GM06990 (cell line): ENCODE measurements around the gene AMFR.

Source experiments
- DNase-seq: peaks from one replicate; pipeline ENCODE4 v3.0.0-alpha.2; 2011; ENCODE audit not compliant: insufficient read length; ENCODE audit errors: extremely low read depth
- H3K27me3 ChIP-seq: replicated peaks from 2 replicates; pipeline ENCODE4 v1.6.0; 2011; ENCODE audit warnings: low read length; ENCODE audit not compliant: control insufficient read depth, insufficient read depth
- H3K36me3 ChIP-seq: 2 replicates; pipeline ENCODE4 v1.5.1; 2011; ENCODE audit warnings: low read length; ENCODE audit not compliant: control insufficient read depth, insufficient read depth
- H3K4me3 ChIP-seq: replicated peaks from 2 replicates; pipeline ENCODE4 v1.5.1; 2011; ENCODE audit warnings: low read depth, mild to moderate bottlenecking, control low read depth, low read length
- CTCF ChIP-seq: IDR thresholded peaks from 2 replicates; pipeline ENCODE4 v1.5.1; 2011; ENCODE audit warnings: low read length, control low read depth, mild to moderate bottlenecking, inconsistent platforms; ENCODE audit not compliant: insufficient read depth, poor library complexity, severe bottlenecking

AMFR gene

GRCh38 chr16:56369202-56369601 is 56.1 kb downstream of the AMFR start:
- no peak for DNase-seq
- no peaks in the 10 kb centered on the region for H3K27me3 ChIP-seq
- TF ChIP-seq CTCF, result no peak
- no peak overlapping the region for H3K4me3 ChIP-seq
- H3K36me3 ChIP-seq, result peaks cover 15% of the 10 kb centered on the region

DNA sequence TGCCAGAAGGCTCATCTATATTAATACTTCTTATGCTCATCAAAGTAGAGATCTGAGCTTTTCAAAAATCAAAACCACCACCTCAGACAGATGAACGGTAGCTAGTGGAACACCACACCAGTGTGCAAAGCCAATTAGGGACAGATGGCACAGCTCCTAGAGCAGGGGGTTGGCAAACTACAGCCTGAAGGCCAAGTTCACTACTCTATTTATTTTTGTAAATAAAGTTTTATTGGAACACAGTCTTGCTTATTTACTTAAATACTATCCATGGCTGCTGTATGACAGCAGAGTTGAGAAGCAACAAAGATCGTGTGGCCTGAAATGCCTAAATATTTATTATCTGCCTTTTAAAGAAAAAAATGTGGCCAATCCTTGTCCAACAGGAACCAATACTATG is 56.8 kb downstream of the AMFR start:
- TF ChIP-seq CTCF, result no peak
- Histone ChIP-seq H3K27me3 (no peaks in the 10 kb centered on the region), H3K4me3 (no peak overlapping the region), H3K36me3 (peaks cover 21% of the 10 kb centered on the region)
- DNase-seq, result no peak

DNA sequence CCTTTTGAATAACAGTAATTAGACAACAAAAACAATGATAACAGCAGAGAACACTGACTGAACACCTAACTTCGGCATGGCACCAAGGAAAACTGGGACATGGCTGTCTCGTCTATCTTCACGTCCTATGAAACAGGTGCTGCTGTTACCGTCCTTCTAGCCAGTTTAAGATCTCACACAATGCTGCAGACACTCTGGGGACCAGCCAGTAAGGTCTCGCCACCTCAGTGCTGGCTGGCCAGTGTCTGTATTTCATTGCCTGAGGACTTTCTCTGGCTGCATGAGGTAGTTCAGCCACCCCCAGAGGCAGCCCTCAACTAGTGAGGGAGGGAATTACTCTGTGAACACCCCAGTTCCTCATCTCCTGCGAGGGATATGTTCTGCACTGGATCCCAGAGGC is 57.6 kb downstream of the AMFR start:
- DNase-seq, result no peak
- no peak for TF ChIP-seq CTCF
- Histone ChIP-seq H3K4me3 (no peak overlapping the region), H3K36me3 (peaks cover 25% of the 10 kb centered on the region), H3K27me3 (no peaks in the 10 kb centered on the region)

GRCh38 chr16:56366945-56367344 is 58.4 kb downstream of the AMFR start:
- Histone ChIP-seq H3K4me3 (no peak overlapping the region), H3K36me3 (peaks cover 32% of the 10 kb centered on the region), H3K27me3 (no peaks in the 10 kb centered on the region)
- TF ChIP-seq CTCF, result no peak
- DNase-seq, result no peak

- Histone ChIP-seq H3K36me3 (peaks cover 30% of the 10 kb centered on the region), H3K4me3 (no peak overlapping the region), H3K27me3 (no peaks in the 10 kb centered on the region)
- no peak for TF ChIP-seq CTCF
- no peak for DNase-seq
Observed at GRCh38 chr16:56365552-56365951, 59.8 kb downstream of the AMFR start.

DNA sequence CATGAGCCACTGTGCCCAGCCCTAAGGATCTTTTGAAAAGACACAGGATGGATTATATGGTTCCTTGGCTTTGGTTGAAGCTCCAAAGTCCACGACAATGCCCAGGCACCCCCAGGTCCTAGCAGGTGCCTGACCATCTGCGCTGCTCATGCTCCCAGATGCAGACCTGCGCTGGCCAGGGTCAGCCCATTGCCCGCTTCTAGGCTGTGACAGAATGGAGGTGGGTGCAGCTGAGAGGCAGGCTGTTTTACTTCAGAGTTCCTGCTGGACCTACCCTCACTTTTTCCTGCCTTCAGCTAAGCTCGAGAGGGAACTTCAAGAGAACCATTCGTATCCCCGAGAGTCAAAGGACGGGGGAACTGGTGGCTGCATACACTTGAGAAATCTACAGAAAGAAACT is 60.5 kb downstream of the AMFR start:
- no peak for TF ChIP-seq CTCF
- H3K4me3 ChIP-seq, result no peak overlapping the region
- DNase-seq, result no peak
- peaks cover 31% of the 10 kb centered on the region for H3K36me3 ChIP-seq
- no peaks in the 10 kb centered on the region for H3K27me3 ChIP-seq
